Upper lobe of left lung (tissue), 4 donors: ENCODE data around the gene ECPAS.

Source experiments
- EP300 ChIP-seq, 4 donors: sonication (generic); formaldehyde crosslinking; IDR thresholded peaks; one replicate each; pipeline ENCODE4 v1.5.1; 2017; ENCODE audit warnings: antibody characterized with exemption in 4 of 4, control low read depth in 2 of 4
- POLR2A ChIP-seq, 4 donors: fragments of 450-650 bp; IDR thresholded peaks; one replicate each; pipeline ENCODE4 v1.5.1; 2016 to 2017; ENCODE audit warnings: antibody characterized with exemption in 4 of 4, mild to moderate bottlenecking in 2 of 4

DNA sequence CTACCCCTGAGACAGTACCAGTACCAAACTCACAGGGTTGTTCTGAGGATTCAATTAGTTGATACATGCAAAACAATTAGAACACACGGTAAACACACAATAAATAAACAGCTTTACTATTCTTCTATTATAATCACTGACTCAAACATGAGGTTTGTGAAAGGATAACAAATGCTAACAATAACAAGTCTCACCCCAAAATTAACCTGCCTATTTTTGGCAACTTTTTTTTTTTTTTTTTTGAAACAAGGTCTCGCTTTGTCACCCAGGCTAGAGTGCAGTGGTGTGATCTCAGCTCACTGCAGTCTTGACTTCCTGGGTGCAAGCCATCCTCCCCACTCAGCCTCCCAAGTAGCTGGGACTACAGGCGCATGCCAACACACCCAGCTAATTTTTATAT, 6.5 kb downstream of the ECPAS start:
- TF ChIP-seq POLR2A (IDR thresholded peaks at IDR 0.05) (no peak), EP300 (IDR thresholded peaks at IDR 0.05) (no peak)
